WTC11 (cell line): Measurements from ENCODE around the gene PIWIL1. TPM values are rescaled to one million over a fixed set of nuclear protein-coding genes. Genes with fewer than 3 reads are reported as not detected.

Experiments used
- ATAC-seq: fragments of 200-7000 bp; cut with Tn5 transposase; 2 replicates; pipeline ENCODE4 v1.10.0; 2021; ENCODE audit warnings: mild to moderate bottlenecking, moderate library complexity
- CTCF ChIA-PET: fragments of 300-600 bp; sonication (Branson Sonifier 250); formaldehyde crosslinking; loops from one replicate; lab custom pipeline; 2021; ENCODE audit warnings: antibody characterized with exemption; lab: Charles Lee
- POLR2A ChIA-PET: fragments of 350-600 bp; sonication (Branson Sonifier 250); formaldehyde crosslinking; loops from one replicate; lab custom pipeline; 2021; ENCODE audit warnings: antibody characterized with exemption; lab: Charles Lee
- DNase-seq: peaks from one replicate; pipeline ENCODE4 v3.0.0; 2021; ENCODE audit warnings: low spot score
- H3K27ac Mint-ChIP-seq: 2 replicates; pipeline ENCODE4 v1.8.0; 2021; ENCODE audit warnings: mixed read lengths
- H3K27me3 Mint-ChIP-seq: 2 replicates; pipeline ENCODE4 v1.8.0; 2021; ENCODE audit warnings: low read depth, mild to moderate bottlenecking, moderate library complexity, mixed read lengths
- H3K36me3 Mint-ChIP-seq: 2 replicates; pipeline ENCODE4 v1.8.0; 2021; ENCODE audit warnings: mixed read lengths
- H3K4me1 Mint-ChIP-seq: 2 replicates; pipeline ENCODE4 v1.8.0; 2022; ENCODE audit warnings: mixed read lengths
- H3K4me3 Mint-ChIP-seq: 2 replicates; pipeline ENCODE4 v1.8.0; 2021; ENCODE audit warnings: mild to moderate bottlenecking, moderate library complexity, mixed read lengths
- H3K9me3 Mint-ChIP-seq: 2 replicates; pipeline ENCODE4 v1.8.0; 2021; ENCODE audit warnings: mixed read lengths
- CREB1 ChIP-seq: sonication (generic); formaldehyde crosslinking; IDR thresholded peaks from 2 replicates; pipeline ENCODE4 v1.8.0; 2023; ENCODE audit warnings: mild to moderate bottlenecking, missing genetic modification reagents
- ESRRA ChIP-seq: sonication (generic); formaldehyde crosslinking; IDR thresholded peaks from 2 replicates; pipeline ENCODE4 v1.8.1; 2022; ENCODE audit warnings: mild to moderate bottlenecking, missing genetic modification reagents, borderline replicate concordance
- FOXP1 ChIP-seq: sonication (generic); formaldehyde crosslinking; IDR thresholded peaks from 2 replicates; pipeline ENCODE4 v1.8.0; 2022; ENCODE audit warnings: missing genetic modification reagents, mild to moderate bottlenecking, moderate library complexity, borderline replicate concordance
- HMGA2 ChIP-seq: fragments of 250-450 bp; sonication (Bioruptor Pico); IDR thresholded peaks from 2 replicates; pipeline ENCODE4 v1.4.0; 2021; ENCODE audit warnings: mild to moderate bottlenecking, moderate library complexity
- TEAD1 ChIP-seq: sonication (generic); formaldehyde crosslinking; IDR thresholded peaks from 2 replicates; pipeline ENCODE4 v1.8.0; 2022; ENCODE audit warnings: mild to moderate bottlenecking, missing genetic modification reagents
- TEAD4 ChIP-seq: sonication (generic); formaldehyde crosslinking; IDR thresholded peaks from 2 replicates; pipeline ENCODE4 v1.8.0; 2022; ENCODE audit warnings: mild to moderate bottlenecking, missing genetic modification reagents
- ZBTB21 ChIP-seq: sonication (generic); formaldehyde crosslinking; IDR thresholded peaks from 2 replicates; pipeline ENCODE4 v1.8.1; 2023; ENCODE audit warnings: mild to moderate bottlenecking, missing genetic modification reagents, borderline replicate concordance
- ZNF219 ChIP-seq: sonication (generic); formaldehyde crosslinking; IDR thresholded peaks from 2 replicates; pipeline ENCODE4 v1.8.0; 2023; ENCODE audit warnings: missing genetic modification reagents, mild to moderate bottlenecking, borderline replicate concordance
- ZNF232 ChIP-seq: sonication (generic); formaldehyde crosslinking; IDR thresholded peaks from 2 replicates; pipeline ENCODE4 v1.8.0; 2022; ENCODE audit warnings: mild to moderate bottlenecking, missing genetic modification reagents
- ZNF317 ChIP-seq: sonication (generic); formaldehyde crosslinking; IDR thresholded peaks from 2 replicates; pipeline ENCODE4 v1.8.1; 2023; ENCODE audit warnings: low read depth, mild to moderate bottlenecking, moderate library complexity, missing genetic modification reagents, borderline replicate concordance
- ZNF671 ChIP-seq: fragments of 250-450 bp; sonication (Bioruptor Pico); IDR thresholded peaks from 2 replicates; pipeline ENCODE4 v1.8.0; 2021; ENCODE audit warnings: mild to moderate bottlenecking
- total RNA-seq: library from RNA; stranded (reverse); gene quantifications from 3 replicates; pipeline ENCODE4 v1.2.3, GENCODE V29; 2021
- TF ChIP-seq, protein P1 (sequence below): sonication (generic); formaldehyde crosslinking; IDR thresholded peaks from 2 replicates; pipeline ENCODE4 v1.8.0; 2023; ENCODE audit warnings: missing genetic modification reagents, mild to moderate bottlenecking, borderline replicate concordance
- TF ChIP-seq, protein P2 (sequence below): sonication (generic); formaldehyde crosslinking; conservative IDR thresholded peaks from 2 replicates; pipeline ENCODE4 v1.8.1; 2023; ENCODE audit warnings: mild to moderate bottlenecking, low read depth, missing genetic modification reagents, moderate library complexity
- TF ChIP-seq, protein P3 (sequence below): sonication (generic); formaldehyde crosslinking; IDR thresholded peaks from 2 replicates; pipeline ENCODE4 v1.8.1; 2023; ENCODE audit warnings: mild to moderate bottlenecking, missing genetic modification reagents, moderate library complexity
- TF ChIP-seq, protein P4 (sequence below): fragments of 250-450 bp; sonication (Bioruptor Pico); conservative IDR thresholded peaks from 2 replicates; pipeline ENCODE4 v1.9.0; 2021; ENCODE audit warnings: mild to moderate bottlenecking
- TF ChIP-seq, protein P5 (sequence below): fragments of 250-450 bp; sonication (Bioruptor Pico); IDR thresholded peaks from 2 replicates; pipeline ENCODE4 v1.9.0; 2021; ENCODE audit warnings: mild to moderate bottlenecking

The PIWIL1 gene
- total RNA-seq, 1 experiment from 2014 or later = not detected

DNA sequence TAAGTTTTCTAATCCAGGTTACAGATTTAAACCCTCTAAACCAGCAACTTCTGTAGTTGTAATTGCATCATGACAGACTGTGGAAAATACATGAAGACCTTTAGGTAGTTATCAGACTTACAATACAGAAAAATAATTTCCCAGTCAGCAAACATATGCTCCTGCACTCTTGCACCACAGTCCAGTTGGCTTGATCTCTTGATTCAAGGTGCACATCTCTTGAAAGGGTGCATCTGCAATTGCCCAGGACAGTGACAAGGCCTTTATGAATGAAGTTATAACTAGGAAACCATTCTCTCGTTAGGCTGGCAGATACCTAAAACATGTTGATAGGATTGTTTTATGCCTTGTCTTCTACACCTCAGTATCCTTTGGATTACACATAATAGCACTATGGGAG lies 7.6 kb downstream of the PIWIL1 start (continued):
- TF ChIP-seq, protein P1, sequence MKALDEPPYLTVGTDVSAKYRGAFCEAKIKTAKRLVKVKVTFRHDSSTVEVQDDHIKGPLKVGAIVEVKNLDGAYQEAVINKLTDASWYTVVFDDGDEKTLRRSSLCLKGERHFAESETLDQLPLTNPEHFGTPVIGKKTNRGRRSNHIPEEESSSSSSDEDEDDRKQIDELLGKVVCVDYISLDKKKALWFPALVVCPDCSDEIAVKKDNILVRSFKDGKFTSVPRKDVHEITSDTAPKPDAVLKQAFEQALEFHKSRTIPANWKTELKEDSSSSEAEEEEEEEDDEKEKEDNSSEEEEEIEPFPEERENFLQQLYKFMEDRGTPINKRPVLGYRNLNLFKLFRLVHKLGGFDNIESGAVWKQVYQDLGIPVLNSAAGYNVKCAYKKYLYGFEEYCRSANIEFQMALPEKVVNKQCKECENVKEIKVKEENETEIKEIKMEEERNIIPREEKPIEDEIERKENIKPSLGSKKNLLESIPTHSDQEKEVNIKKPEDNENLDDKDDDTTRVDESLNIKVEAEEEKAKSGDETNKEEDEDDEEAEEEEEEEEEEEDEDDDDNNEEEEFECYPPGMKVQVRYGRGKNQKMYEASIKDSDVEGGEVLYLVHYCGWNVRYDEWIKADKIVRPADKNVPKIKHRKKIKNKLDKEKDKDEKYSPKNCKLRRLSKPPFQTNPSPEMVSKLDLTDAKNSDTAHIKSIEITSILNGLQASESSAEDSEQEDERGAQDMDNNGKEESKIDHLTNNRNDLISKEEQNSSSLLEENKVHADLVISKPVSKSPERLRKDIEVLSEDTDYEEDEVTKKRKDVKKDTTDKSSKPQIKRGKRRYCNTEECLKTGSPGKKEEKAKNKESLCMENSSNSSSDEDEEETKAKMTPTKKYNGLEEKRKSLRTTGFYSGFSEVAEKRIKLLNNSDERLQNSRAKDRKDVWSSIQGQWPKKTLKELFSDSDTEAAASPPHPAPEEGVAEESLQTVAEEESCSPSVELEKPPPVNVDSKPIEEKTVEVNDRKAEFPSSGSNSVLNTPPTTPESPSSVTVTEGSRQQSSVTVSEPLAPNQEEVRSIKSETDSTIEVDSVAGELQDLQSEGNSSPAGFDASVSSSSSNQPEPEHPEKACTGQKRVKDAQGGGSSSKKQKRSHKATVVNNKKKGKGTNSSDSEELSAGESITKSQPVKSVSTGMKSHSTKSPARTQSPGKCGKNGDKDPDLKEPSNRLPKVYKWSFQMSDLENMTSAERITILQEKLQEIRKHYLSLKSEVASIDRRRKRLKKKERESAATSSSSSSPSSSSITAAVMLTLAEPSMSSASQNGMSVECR (CRISPR knock-in tag) = no peak
- no peak for TF ChIP-seq ZNF671 (CRISPR knock-in tag)
- TF ChIP-seq, protein P2, sequence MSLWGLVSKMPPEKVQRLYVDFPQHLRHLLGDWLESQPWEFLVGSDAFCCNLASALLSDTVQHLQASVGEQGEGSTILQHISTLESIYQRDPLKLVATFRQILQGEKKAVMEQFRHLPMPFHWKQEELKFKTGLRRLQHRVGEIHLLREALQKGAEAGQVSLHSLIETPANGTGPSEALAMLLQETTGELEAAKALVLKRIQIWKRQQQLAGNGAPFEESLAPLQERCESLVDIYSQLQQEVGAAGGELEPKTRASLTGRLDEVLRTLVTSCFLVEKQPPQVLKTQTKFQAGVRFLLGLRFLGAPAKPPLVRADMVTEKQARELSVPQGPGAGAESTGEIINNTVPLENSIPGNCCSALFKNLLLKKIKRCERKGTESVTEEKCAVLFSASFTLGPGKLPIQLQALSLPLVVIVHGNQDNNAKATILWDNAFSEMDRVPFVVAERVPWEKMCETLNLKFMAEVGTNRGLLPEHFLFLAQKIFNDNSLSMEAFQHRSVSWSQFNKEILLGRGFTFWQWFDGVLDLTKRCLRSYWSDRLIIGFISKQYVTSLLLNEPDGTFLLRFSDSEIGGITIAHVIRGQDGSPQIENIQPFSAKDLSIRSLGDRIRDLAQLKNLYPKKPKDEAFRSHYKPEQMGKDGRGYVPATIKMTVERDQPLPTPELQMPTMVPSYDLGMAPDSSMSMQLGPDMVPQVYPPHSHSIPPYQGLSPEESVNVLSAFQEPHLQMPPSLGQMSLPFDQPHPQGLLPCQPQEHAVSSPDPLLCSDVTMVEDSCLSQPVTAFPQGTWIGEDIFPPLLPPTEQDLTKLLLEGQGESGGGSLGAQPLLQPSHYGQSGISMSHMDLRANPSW = no peak
- no peak for TF ChIP-seq ZNF317 (CRISPR knock-in tag)
- TF ChIP-seq ZNF219 = no peak
- no peak for TF ChIP-seq TEAD4
- no peak for TF ChIP-seq CREB1 (CRISPR knock-in tag)
- TF ChIP-seq ZNF232 (CRISPR knock-in tag) = no peak
- TF ChIP-seq, all 79 proteins: peak for 0

DNA sequence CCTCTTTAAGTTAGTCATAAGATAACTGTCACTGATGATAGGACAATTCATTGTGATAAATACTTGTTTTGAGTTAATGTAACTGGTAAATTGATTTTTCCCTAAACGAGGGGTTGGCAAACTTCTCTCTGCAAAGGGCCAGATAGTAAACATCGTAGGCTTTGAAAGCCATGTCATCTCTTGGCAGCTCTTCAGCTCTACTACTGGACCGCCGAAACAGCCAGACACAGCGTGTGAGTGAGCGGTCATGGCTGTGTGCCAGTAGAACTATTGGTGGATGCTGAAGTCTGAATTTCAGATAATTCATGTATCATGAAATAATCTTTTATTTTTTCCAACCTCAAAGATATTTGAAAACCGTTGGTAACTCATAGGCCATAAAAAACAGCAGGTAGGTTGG lies 9.9 kb downstream of the PIWIL1 start:
- no peak for TF ChIP-seq FOXP1
- TF ChIP-seq, protein P1 (CRISPR knock-in tag) = no peak
- no peak for TF ChIP-seq ZBTB21 (CRISPR knock-in tag)
- TF ChIP-seq CREB1 (CRISPR knock-in tag) = no peak
- TF ChIP-seq HMGA2 = no peak
- Mint-ChIP-seq H3K9me3 (peaks cover 50% of the 10 kb centered on the region), H3K4me1 (no peaks in the 10 kb centered on the region), H3K4me3 (no peak overlapping the region), H3K27me3 (peaks cover 4% of the 10 kb centered on the region; the same call in 1 of the 2 replicates), H3K27ac (no peak overlapping the region), H3K36me3 (peaks cover 21% of the 10 kb centered on the region; the same call in 1 of the 2 replicates)
- ChIA-PET POLR2A (no interaction called here), CTCF (no interaction called here)
- DNase-seq (no peak), ATAC-seq (no peak)

DNA sequence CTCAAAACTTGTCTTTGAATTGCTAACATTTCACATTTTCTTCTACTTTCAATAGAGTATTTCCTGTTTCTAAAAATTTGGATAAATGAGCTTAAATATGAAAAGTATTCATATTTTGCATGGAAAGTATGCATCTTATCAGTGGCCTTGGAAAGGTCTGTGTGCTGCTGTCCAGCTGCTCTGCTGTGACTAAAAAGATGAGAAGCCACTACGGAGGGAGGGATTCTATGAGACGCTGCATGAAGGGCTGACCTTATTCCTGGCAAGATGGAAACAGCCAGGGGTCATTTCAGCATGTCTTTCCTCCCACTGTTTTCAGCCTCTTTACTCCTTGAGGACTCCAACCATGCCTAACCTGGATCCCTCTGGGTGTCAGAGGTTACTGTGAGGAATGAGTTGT lies 13.0 kb downstream of the PIWIL1 start:
- no peak overlapping the region for H3K4me3 Mint-ChIP-seq
- TF ChIP-seq, protein P3, sequence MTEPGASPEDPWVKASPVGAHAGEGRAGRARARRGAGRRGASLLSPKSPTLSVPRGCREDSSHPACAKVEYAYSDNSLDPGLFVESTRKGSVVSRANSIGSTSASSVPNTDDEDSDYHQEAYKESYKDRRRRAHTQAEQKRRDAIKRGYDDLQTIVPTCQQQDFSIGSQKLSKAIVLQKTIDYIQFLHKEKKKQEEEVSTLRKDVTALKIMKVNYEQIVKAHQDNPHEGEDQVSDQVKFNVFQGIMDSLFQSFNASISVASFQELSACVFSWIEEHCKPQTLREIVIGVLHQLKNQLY = no peak
- TF ChIP-seq TEAD1 (no peak), ESRRA (no peak)
- TF ChIP-seq, protein P4, sequence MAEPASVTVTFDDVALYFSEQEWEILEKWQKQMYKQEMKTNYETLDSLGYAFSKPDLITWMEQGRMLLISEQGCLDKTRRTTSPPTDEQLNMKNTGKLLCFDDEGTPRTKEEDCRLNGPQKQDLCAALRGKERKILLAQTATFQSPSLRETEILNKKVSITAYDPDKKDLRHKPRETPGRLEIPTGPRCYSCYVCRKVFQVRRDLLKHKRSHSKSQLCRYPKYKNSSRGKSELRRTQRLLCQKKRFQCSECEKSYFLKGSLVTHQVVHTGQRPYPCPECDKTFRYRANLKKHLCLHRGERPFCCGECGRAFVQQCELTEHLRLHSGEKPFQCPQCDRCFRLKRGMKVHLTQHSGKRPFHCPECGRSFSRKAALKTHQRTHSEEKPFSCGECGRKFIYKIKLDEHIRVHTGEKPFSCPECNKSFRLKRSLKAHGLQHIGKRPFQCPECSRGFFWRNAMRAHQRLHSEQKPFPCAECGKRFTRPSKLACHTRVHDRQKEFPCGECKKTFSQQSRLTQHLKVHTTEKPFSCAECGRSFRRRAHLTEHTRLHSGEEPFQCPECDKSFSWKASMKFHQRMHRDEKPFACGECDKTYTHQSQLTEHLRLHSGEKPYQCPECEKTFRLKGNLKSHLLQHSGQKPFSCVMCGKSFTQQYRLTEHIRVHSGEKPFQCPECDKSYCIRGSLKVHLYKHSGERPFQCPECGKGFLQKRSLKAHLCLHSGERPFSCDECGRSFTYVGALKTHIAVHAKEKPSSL (CRISPR knock-in tag) = no peak
- TF ChIP-seq, protein P5, sequence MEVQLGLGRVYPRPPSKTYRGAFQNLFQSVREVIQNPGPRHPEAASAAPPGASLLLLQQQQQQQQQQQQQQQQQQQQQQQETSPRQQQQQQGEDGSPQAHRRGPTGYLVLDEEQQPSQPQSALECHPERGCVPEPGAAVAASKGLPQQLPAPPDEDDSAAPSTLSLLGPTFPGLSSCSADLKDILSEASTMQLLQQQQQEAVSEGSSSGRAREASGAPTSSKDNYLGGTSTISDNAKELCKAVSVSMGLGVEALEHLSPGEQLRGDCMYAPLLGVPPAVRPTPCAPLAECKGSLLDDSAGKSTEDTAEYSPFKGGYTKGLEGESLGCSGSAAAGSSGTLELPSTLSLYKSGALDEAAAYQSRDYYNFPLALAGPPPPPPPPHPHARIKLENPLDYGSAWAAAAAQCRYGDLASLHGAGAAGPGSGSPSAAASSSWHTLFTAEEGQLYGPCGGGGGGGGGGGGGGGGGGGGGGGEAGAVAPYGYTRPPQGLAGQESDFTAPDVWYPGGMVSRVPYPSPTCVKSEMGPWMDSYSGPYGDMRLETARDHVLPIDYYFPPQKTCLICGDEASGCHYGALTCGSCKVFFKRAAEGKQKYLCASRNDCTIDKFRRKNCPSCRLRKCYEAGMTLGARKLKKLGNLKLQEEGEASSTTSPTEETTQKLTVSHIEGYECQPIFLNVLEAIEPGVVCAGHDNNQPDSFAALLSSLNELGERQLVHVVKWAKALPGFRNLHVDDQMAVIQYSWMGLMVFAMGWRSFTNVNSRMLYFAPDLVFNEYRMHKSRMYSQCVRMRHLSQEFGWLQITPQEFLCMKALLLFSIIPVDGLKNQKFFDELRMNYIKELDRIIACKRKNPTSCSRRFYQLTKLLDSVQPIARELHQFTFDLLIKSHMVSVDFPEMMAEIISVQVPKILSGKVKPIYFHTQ (CRISPR knock-in tag) = no peak

More for the DNA sequence above, 13.0 kb downstream of the PIWIL1 start:
- Mint-ChIP-seq H3K27ac (no peak overlapping the region), H3K36me3 (peaks cover 26% of the 10 kb centered on the region), H3K9me3 (peaks cover 62% of the 10 kb centered on the region), H3K4me1 (no peaks in the 10 kb centered on the region), H3K27me3 (peaks cover 8% of the 10 kb centered on the region)
- ATAC-seq = no peak
- ChIA-PET CTCF (no interaction called here), POLR2A (no interaction called here)
- DNase-seq = no peak
